Stimulated activated CD4-positive, alpha-beta T cell treated with anti-CD3 and anti-CD28 coated beads, Interleukin-1b, Interleukin-23, amount 100 ng/mL, for 24 hours (primary cell): ENCODE results near the gene COG5.
A peak's percentile ranks its signal among the peaks of the same experiment; 100 is the strongest.

ENCODE experiments used
- DNase-seq, 4 experiments: peaks; one replicate each; pipeline ENCODE4 v3.0.0-alpha.2; 2020; ENCODE audit warnings: low read depth in 4 of 4, low spot score in 1 of 4

The COG5 gene

GRCh38 chr7:107563775-107564552 is at the start of gene COG5, which contains the start of gene DUS4L:
COG5 (minus strand) TSS chr7:107563920; CDS start chr7:107563896, 24 bp downstream.
DUS4L (plus strand) TSS chr7:107563971; CDS start chr7:107567071, 3,100 bp downstream.
- peak; percentile 60 to 79 (median 75) for DNase-seq

- no peak for DNase-seq
Measured at GRCh38 chr7:107613439-107613838, 49.7 kb upstream of the COG5 start.

GRCh38 chr7:107610323-107610722 is 46.6 kb upstream of the COG5 start:
- DNase-seq: no peak

GRCh38 chr7:107609811-107610261 is 46.1 kb upstream of the COG5 start:
- no peak for DNase-seq

GRCh38 chr7:107606303-107606702 is 42.6 kb upstream of the COG5 start:
- no peak for DNase-seq

GRCh38 chr7:107605218-107605815 is 41.6 kb upstream of the COG5 start:
- no peak for DNase-seq

- no peak for DNase-seq
Measured at GRCh38 chr7:107600816-107601215, 37.1 kb upstream of the COG5 start.

- no peak for DNase-seq
Measured at GRCh38 chr7:107599262-107599661, 35.5 kb upstream of the COG5 start.

- DNase-seq: no peak
Measured at GRCh38 chr7:107597953-107598352, 34.2 kb upstream of the COG5 start.

- no peak for DNase-seq
Measured at GRCh38 chr7:107597582-107597916, 33.8 kb upstream of the COG5 start.

GRCh38 chr7:107596881-107597581 is 33.3 kb upstream of the COG5 start:
- no peak for DNase-seq

- DNase-seq: no peak
Measured at GRCh38 chr7:107594961-107595737, 31.4 kb upstream of the COG5 start.

GRCh38 chr7:107593025-107593410 is 29.3 kb upstream of the COG5 start:
- DNase-seq: no peak

GRCh38 chr7:107592361-107593024 is 28.8 kb upstream of the COG5 start:
- DNase-seq: no peak

GRCh38 chr7:107591421-107591820 is 27.7 kb upstream of the COG5 start:
- no peak for DNase-seq

GRCh38 chr7:107588529-107589130 is 24.9 kb upstream of the COG5 start:
- no peak for DNase-seq

- no peak for DNase-seq
Measured at GRCh38 chr7:107584716-107585115, 21.0 kb upstream of the COG5 start.

- no peak for DNase-seq
Measured at GRCh38 chr7:107582875-107583274, 19.2 kb upstream of the COG5 start.

- DNase-seq: no peak
Measured at GRCh38 chr7:107581387-107582013, 17.8 kb upstream of the COG5 start.
